Brain microvascular endothelial cell (primary cell): ENCODE results near the gene ZBED6.
"Not testable (repeated sequence)": the region's sequence is repeated elsewhere in the genome, so short reads cannot be mapped to it uniquely, and the experiment has no call there.

Source experiments
- DNase-seq: peaks from one replicate; pipeline ENCODE4 v3.0.0-alpha.2; 2020
- H3K27ac ChIP-seq: fragments of 250-450 bp; sonication (Bioruptor Pico); 2 replicates; pipeline ENCODE4 v1.5.1; 2020; ENCODE audit warnings: mild to moderate bottlenecking, moderate library complexity
- H3K27me3 ChIP-seq: fragments of 250-450 bp; sonication (Bioruptor Pico); replicated peaks from 2 replicates; pipeline ENCODE4 v1.5.1; 2020; ENCODE audit warnings: mild to moderate bottlenecking
- H3K36me3 ChIP-seq: fragments of 250-450 bp; sonication (Bioruptor Pico); replicated peaks from 2 replicates; pipeline ENCODE4 v1.5.1; 2020; ENCODE audit warnings: mild to moderate bottlenecking
- H3K4me3 ChIP-seq: 2 replicates; pipeline ENCODE4 v1.5.1; 2011; ENCODE audit warnings: low read depth, mild to moderate bottlenecking, control low read depth, low read length, moderate library complexity
- CTCF ChIP-seq: IDR thresholded peaks from 2 replicates; pipeline ENCODE4 v1.5.1; 2011; ENCODE audit warnings: low read depth, mild to moderate bottlenecking, moderate library complexity, low read length, control low read depth, inconsistent platforms; ENCODE audit errors: missing control alignments
- in situ Hi-C: cut with HindIII; loops from 2 replicates; pipeline ENCODE4 v1.10.0; 2017; ENCODE audit warnings: low sequenced_read_pairs, low pct_ligation_motif_present

Gene ZBED6

GRCh38 chr1:203813581-203814341, 18.3 kb downstream of the ZBED6 start:
- in situ Hi-C loops, result no loop called here
- H3K27me3 ChIP-seq, result no peaks in the 10 kb centered on the region
- no peak overlapping the region for H3K4me3 ChIP-seq
- DNase-seq, result no peak
- TF ChIP-seq CTCF, result no peak
- no peak overlapping the region for H3K27ac ChIP-seq
- peaks cover 43% of the 10 kb centered on the region for H3K36me3 ChIP-seq

GRCh38 chr1:203818399-203818798, 23.0 kb downstream of the ZBED6 start:
- in situ Hi-C loops, result no loop called here
- DNase-seq, result no peak
- Histone ChIP-seq H3K27me3 (no peaks in the 10 kb centered on the region), H3K36me3 (peaks cover 73% of the 10 kb centered on the region), H3K27ac (no peak overlapping the region), H3K4me3 (no peak overlapping the region)
- TF ChIP-seq CTCF, result no peak

GRCh38 chr1:203823306-203823705, 27.9 kb downstream of the ZBED6 start:
- H3K27me3 ChIP-seq, result no peaks in the 10 kb centered on the region
- in situ Hi-C loops, result no loop called here
- no peak for DNase-seq
- H3K4me3 ChIP-seq, result no peak overlapping the region
- no peak for TF ChIP-seq CTCF
- H3K27ac ChIP-seq, result no peak overlapping the region
- peaks cover 58% of the 10 kb centered on the region for H3K36me3 ChIP-seq

GRCh38 chr1:203826175-203826574, 30.8 kb downstream of the ZBED6 start:
- no peak for DNase-seq
- Histone ChIP-seq H3K27me3 (no peaks in the 10 kb centered on the region), H3K4me3 (no peak overlapping the region), H3K27ac (no peak overlapping the region), H3K36me3 (peaks cover 49% of the 10 kb centered on the region)
- no peak for TF ChIP-seq CTCF
- in situ Hi-C loops, result no loop called here

- TF ChIP-seq CTCF, result no peak
- no peaks in the 10 kb centered on the region for H3K27me3 ChIP-seq
- no peak overlapping the region for H3K4me3 ChIP-seq
- in situ Hi-C loops, result no loop called here
- H3K36me3 ChIP-seq, result peaks cover 51% of the 10 kb centered on the region
- DNase-seq, result peak; percentile 45
- H3K27ac ChIP-seq, result peak overlapping the region; percentile 79
Observed at GRCh38 chr1:203828002-203828401, 32.6 kb downstream of the ZBED6 start.

GRCh38 chr1:203828503-203828902, 33.1 kb downstream of the ZBED6 start:
- peak overlapping the region; percentile 79 for H3K27ac ChIP-seq
- no peak for TF ChIP-seq CTCF
- DNase-seq, result no peak
- H3K27me3 ChIP-seq, result no peaks in the 10 kb centered on the region
- peaks cover 48% of the 10 kb centered on the region for H3K36me3 ChIP-seq
- in situ Hi-C loops, result no loop called here
- no peak overlapping the region for H3K4me3 ChIP-seq

GRCh38 chr1:203829247-203829646, 33.8 kb downstream of the ZBED6 start:
- Histone ChIP-seq H3K36me3 (peaks cover 51% of the 10 kb centered on the region), H3K27ac (peak overlapping the region; percentile 79)
- peak; percentile 25 for DNase-seq
- in situ Hi-C loops, H3K4me3 ChIP-seq, H3K27me3 ChIP-seq: not testable (repeated sequence)
